GM23338 (cell line): ENCODE measurements around the gene SF3A1. TPM values are rescaled to one million over a fixed set of nuclear protein-coding genes. Genes with fewer than 3 reads are reported as not detected.

Experiments used
- ATAC-seq: fragments of 200-7000 bp; cut with Tn5 transposase; 3 replicates; pipeline ENCODE4 v1.9.1; 2020
- DNase-seq: peaks from one replicate; pipeline ENCODE4 v3.0.0-alpha.2; 2015; ENCODE audit warnings: low spot score
- H2AFZ ChIP-seq: fragments of 200-600 bp; sonication (generic); 2 replicates; pipeline ENCODE4 v1.8.0; 2016; ENCODE audit warnings: antibody characterized with exemption, mild to moderate bottlenecking, moderate library complexity
- H3F3A ChIP-seq: fragments of 200-600 bp; sonication (generic); replicated peaks from 2 replicates; pipeline ENCODE4 v1.8.0; 2017; ENCODE audit warnings: antibody characterized with exemption, mixed run types, low read depth
- H3K27ac ChIP-seq: fragments of 200-600 bp; sonication (generic); 2 replicates; pipeline ENCODE4 v1.6.1; 2016; ENCODE audit warnings: low read depth
- H3K27me3 ChIP-seq: fragments of 200-600 bp; sonication (generic); 2 replicates; pipeline ENCODE4 v1.8.0; 2016; ENCODE audit warnings: mild to moderate bottlenecking, mixed run types, moderate library complexity; ENCODE audit not compliant: insufficient read depth
- H3K36me3 ChIP-seq: fragments of 200-600 bp; sonication (generic); 2 replicates; pipeline ENCODE4 v1.8.0; 2016; ENCODE audit warnings: mild to moderate bottlenecking; ENCODE audit not compliant: insufficient read depth
- H3K4me1 ChIP-seq: fragments of 200-600 bp; sonication (generic); 2 replicates; pipeline ENCODE4 v1.8.0; 2016; ENCODE audit warnings: mild to moderate bottlenecking, moderate library complexity; ENCODE audit not compliant: insufficient read depth
- H3K4me2 ChIP-seq: fragments of 200-600 bp; sonication (generic); 2 replicates; pipeline ENCODE4 v1.7.1; 2017; ENCODE audit warnings: mixed run types
- H3K4me3 ChIP-seq: fragments of 200-600 bp; sonication (generic); 2 replicates; pipeline ENCODE4 v1.6.1; 2016; ENCODE audit warnings: mixed run types
- H3K79me2 ChIP-seq: fragments of 200-600 bp; sonication (generic); replicated peaks from 2 replicates; pipeline ENCODE4 v1.8.0; 2017; ENCODE audit warnings: mild to moderate bottlenecking; ENCODE audit not compliant: insufficient read depth
- H3K9me2 ChIP-seq: fragments of 200-600 bp; sonication (generic); 2 replicates; pipeline ENCODE4 v1.8.0; 2017; ENCODE audit not compliant: insufficient read depth
- H4K20me1 ChIP-seq: fragments of 200-600 bp; sonication (generic); replicated peaks from 2 replicates; pipeline ENCODE4 v1.8.0; 2017; ENCODE audit warnings: mild to moderate bottlenecking; ENCODE audit not compliant: insufficient read depth
- H3K27ac Mint-ChIP-seq: 2 replicates; pipeline ENCODE4 v1.8.0; 2020; ENCODE audit warnings: inconsistent platforms, mild to moderate bottlenecking, moderate library complexity, mixed read lengths
- H3K27me3 Mint-ChIP-seq: 3 replicates; pipeline ENCODE4 v1.8.0; 2022; ENCODE audit warnings: low read depth, mild to moderate bottlenecking, moderate library complexity, mixed read lengths, inconsistent platforms; ENCODE audit not compliant: insufficient read depth, poor library complexity
- H3K36me3 Mint-ChIP-seq: 3 replicates; pipeline ENCODE4 v1.8.0; 2021; ENCODE audit warnings: low read depth, mild to moderate bottlenecking, inconsistent platforms, moderate library complexity, mixed read lengths
- H3K4me1 Mint-ChIP-seq: 3 replicates; pipeline ENCODE4 v1.8.0; 2020; ENCODE audit warnings: mild to moderate bottlenecking, inconsistent platforms, mixed read lengths
- H3K4me3 Mint-ChIP-seq: 3 replicates; pipeline ENCODE4 v1.8.0; 2021; ENCODE audit warnings: moderate library complexity, mild to moderate bottlenecking, inconsistent platforms, mixed read lengths
- H3K9me3 Mint-ChIP-seq: 3 replicates; pipeline ENCODE4 v1.8.0; 2020; ENCODE audit warnings: moderate library complexity, mild to moderate bottlenecking, inconsistent platforms, mixed read lengths
- CREB1 ChIP-seq: fragments of 250-450 bp; sonication (Bioruptor Pico); IDR thresholded peaks from 2 replicates; pipeline ENCODE4 v1.5.0; 2020; ENCODE audit warnings: low read depth, mild to moderate bottlenecking, moderate library complexity
- EZH2phosphoT487 ChIP-seq: fragments of 200-600 bp; sonication (generic); IDR thresholded peaks from one replicate; pipeline ENCODE4 v1.8.1; 2018; ENCODE audit warnings: antibody characterized with exemption; ENCODE audit not compliant: unreplicated experiment
- NANOG ChIP-seq: IDR thresholded peaks from 2 replicates; pipeline ENCODE4 v1.6.1; 2016; ENCODE audit warnings: antibody characterized with exemption, borderline replicate concordance
- POLR2AphosphoS5 ChIP-seq: IDR thresholded peaks from 2 replicates; pipeline ENCODE4 v1.6.1; 2016; ENCODE audit warnings: antibody characterized with exemption, low read depth
- ZNF331 ChIP-seq: fragments of 250-450 bp; sonication (Bioruptor Pico); IDR thresholded peaks from 2 replicates; pipeline ENCODE4 v1.5.0; 2020; ENCODE audit warnings: low read depth, mild to moderate bottlenecking, moderate library complexity
- polyA plus RNA-seq: library from polyadenylated mRNA; unstranded; fragments of >200 nt; fragmentation: Nextera tagmentation; extraction: Ambion mirVana; gene quantifications from 2 replicates; pipeline ENCODE4 v1.2.1, GENCODE V29; 2016
- total RNA-seq: library from RNA; depleted of rRNA; stranded (reverse); fragments of >200 nt; shearing (Covaris generic); gene quantifications from 2 replicates; pipeline ENCODE4 v1.2.3, GENCODE V29; 2014
- TF ChIP-seq, protein P1 (sequence below), 2 experiments: fragments of 200-600 bp in 1 of 2; sonication (generic) in 1 of 2; conservative IDR thresholded peaks; 2 replicates each; pipeline versions ENCODE4 v1.5.1 to v1.6.1; 2016 to 2017; ENCODE audit warnings: antibody characterized with exemption in 2 of 2, low read depth in 2 of 2, mild to moderate bottlenecking in 2 of 2, moderate library complexity in 1 of 2
- TF ChIP-seq, protein P2 (sequence below): IDR thresholded peaks from one replicate; pipeline ENCODE4 v1.6.1; 2018; ENCODE audit warnings: antibody characterized with exemption; ENCODE audit not compliant: unreplicated experiment
- TF ChIP-seq, protein P3 (sequence below): fragments of 250-450 bp; sonication (Bioruptor Pico); IDR thresholded peaks from 2 replicates; pipeline ENCODE4 v1.5.0; 2020; ENCODE audit warnings: mild to moderate bottlenecking, moderate library complexity
- TF ChIP-seq, protein P4 (sequence below): IDR thresholded peaks from 2 replicates; pipeline ENCODE4 v1.6.1; 2016; ENCODE audit warnings: antibody characterized with exemption

The SF3A1 gene
- total and polyA plus RNA-seq, 2 experiments from 2014 or later, result 107 to 108 TPM

DNA sequence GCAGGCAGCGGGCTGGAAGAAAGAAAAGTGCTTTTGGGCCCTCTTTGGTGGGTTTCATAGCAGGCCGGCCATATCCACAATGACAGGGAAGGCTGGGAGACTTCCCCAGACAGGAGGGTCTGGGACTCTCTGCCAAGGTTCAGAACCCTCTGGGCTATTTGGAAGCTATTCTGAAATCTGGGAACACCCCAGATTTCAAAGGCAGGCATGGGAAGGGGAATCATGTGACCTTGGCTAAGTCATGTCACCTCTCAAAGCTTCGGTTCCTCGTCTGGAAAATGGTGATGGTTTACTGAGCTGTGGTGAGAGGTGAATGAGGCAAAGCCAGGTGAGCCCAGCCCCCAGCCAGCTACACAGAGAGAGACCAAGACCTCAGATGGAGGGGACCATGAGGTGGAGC, 72.0 kb downstream of the SF3A1 start (continued):
- TF ChIP-seq ZNF331 (CRISPR knock-in tag) (no peak), NANOG (no peak), POLR2AphosphoS5 (no peak), CREB1 (no peak), EZH2phosphoT487 (no peak)
- TF ChIP-seq, protein P1, sequence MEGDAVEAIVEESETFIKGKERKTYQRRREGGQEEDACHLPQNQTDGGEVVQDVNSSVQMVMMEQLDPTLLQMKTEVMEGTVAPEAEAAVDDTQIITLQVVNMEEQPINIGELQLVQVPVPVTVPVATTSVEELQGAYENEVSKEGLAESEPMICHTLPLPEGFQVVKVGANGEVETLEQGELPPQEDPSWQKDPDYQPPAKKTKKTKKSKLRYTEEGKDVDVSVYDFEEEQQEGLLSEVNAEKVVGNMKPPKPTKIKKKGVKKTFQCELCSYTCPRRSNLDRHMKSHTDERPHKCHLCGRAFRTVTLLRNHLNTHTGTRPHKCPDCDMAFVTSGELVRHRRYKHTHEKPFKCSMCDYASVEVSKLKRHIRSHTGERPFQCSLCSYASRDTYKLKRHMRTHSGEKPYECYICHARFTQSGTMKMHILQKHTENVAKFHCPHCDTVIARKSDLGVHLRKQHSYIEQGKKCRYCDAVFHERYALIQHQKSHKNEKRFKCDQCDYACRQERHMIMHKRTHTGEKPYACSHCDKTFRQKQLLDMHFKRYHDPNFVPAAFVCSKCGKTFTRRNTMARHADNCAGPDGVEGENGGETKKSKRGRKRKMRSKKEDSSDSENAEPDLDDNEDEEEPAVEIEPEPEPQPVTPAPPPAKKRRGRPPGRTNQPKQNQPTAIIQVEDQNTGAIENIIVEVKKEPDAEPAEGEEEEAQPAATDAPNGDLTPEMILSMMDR (conservative IDR thresholded peaks at IDR 0.05; ENCODE audit: low read depth in 2 of 2), result no peak
- TF ChIP-seq, protein P2, sequence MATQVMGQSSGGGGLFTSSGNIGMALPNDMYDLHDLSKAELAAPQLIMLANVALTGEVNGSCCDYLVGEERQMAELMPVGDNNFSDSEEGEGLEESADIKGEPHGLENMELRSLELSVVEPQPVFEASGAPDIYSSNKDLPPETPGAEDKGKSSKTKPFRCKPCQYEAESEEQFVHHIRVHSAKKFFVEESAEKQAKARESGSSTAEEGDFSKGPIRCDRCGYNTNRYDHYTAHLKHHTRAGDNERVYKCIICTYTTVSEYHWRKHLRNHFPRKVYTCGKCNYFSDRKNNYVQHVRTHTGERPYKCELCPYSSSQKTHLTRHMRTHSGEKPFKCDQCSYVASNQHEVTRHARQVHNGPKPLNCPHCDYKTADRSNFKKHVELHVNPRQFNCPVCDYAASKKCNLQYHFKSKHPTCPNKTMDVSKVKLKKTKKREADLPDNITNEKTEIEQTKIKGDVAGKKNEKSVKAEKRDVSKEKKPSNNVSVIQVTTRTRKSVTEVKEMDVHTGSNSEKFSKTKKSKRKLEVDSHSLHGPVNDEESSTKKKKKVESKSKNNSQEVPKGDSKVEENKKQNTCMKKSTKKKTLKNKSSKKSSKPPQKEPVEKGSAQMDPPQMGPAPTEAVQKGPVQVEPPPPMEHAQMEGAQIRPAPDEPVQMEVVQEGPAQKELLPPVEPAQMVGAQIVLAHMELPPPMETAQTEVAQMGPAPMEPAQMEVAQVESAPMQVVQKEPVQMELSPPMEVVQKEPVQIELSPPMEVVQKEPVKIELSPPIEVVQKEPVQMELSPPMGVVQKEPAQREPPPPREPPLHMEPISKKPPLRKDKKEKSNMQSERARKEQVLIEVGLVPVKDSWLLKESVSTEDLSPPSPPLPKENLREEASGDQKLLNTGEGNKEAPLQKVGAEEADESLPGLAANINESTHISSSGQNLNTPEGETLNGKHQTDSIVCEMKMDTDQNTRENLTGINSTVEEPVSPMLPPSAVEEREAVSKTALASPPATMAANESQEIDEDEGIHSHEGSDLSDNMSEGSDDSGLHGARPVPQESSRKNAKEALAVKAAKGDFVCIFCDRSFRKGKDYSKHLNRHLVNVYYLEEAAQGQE, result no peak

DNA sequence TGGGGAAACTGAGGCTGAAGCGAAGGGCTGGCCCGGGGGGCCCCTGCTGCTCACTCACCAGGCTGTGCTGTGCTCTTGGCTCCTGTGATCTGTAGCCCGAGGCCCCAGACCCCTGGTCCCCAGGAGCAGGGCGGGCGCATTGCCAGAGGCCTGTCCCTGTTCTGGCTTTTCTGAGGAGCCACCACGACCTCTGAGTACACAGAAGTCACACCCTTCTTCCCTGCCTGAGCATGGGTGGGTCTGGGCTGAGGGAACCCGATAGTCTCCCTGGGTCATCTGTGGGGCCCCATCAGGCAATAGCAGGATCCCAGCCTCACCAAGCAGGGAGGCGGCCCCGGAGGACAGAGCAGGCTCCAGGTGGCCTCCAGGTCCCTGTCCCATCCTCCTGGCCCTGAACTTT, 72.5 kb downstream of the SF3A1 start:
- TF ChIP-seq, protein P3, sequence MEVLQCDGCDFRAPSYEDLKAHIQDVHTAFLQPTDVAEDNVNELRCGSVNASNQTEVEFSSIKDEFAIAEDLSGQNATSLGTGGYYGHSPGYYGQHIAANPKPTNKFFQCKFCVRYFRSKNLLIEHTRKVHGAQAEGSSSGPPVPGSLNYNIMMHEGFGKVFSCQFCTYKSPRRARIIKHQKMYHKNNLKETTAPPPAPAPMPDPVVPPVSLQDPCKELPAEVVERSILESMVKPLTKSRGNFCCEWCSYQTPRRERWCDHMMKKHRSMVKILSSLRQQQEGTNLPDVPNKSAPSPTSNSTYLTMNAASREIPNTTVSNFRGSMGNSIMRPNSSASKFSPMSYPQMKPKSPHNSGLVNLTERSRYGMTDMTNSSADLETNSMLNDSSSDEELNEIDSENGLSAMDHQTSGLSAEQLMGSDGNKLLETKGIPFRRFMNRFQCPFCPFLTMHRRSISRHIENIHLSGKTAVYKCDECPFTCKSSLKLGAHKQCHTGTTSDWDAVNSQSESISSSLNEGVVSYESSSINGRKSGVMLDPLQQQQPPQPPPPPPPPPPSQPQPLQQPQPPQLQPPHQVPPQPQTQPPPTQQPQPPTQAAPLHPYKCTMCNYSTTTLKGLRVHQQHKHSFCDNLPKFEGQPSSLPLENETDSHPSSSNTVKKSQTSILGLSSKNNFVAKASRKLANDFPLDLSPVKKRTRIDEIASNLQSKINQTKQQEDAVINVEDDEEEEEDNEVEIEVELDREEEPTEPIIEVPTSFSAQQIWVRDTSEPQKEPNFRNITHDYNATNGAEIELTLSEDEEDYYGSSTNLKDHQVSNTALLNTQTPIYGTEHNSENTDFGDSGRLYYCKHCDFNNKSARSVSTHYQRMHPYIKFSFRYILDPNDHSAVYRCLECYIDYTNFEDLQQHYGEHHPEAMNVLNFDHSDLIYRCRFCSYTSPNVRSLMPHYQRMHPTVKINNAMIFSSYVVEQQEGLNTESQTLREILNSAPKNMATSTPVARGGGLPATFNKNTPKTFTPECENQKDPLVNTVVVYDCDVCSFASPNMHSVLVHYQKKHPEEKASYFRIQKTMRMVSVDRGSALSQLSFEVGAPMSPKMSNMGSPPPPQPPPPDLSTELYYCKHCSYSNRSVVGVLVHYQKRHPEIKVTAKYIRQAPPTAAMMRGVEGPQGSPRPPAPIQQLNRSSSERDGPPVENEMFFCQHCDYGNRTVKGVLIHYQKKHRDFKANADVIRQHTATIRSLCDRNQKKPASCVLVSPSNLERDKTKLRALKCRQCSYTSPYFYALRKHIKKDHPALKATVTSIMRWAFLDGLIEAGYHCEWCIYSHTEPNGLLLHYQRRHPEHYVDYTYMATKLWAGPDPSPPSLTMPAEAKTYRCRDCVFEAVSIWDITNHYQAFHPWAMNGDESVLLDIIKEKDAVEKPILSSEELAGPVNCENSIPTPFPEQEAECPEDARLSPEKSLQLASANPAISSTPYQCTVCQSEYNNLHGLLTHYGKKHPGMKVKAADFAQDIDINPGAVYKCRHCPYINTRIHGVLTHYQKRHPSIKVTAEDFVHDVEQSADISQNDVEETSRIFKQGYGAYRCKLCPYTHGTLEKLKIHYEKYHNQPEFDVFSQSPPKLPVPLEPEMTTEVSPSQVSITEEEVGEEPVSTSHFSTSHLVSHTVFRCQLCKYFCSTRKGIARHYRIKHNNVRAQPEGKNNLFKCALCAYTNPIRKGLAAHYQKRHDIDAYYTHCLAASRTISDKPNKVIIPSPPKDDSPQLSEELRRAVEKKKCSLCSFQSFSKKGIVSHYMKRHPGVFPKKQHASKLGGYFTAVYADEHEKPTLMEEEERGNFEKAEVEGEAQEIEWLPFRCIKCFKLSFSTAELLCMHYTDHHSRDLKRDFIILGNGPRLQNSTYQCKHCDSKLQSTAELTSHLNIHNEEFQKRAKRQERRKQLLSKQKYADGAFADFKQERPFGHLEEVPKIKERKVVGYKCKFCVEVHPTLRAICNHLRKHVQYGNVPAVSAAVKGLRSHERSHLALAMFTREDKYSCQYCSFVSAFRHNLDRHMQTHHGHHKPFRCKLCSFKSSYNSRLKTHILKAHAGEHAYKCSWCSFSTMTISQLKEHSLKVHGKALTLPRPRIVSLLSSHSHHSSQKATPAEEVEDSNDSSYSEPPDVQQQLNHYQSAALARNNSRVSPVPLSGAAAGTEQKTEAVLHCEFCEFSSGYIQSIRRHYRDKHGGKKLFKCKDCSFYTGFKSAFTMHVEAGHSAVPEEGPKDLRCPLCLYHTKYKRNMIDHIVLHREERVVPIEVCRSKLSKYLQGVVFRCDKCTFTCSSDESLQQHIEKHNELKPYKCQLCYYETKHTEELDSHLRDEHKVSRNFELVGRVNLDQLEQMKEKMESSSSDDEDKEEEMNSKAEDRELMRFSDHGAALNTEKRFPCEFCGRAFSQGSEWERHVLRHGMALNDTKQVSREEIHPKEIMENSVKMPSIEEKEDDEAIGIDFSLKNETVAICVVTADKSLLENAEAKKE (CRISPR knock-in tag), result no peak
- no peak for TF ChIP-seq NANOG
- TF ChIP-seq, protein P4, sequence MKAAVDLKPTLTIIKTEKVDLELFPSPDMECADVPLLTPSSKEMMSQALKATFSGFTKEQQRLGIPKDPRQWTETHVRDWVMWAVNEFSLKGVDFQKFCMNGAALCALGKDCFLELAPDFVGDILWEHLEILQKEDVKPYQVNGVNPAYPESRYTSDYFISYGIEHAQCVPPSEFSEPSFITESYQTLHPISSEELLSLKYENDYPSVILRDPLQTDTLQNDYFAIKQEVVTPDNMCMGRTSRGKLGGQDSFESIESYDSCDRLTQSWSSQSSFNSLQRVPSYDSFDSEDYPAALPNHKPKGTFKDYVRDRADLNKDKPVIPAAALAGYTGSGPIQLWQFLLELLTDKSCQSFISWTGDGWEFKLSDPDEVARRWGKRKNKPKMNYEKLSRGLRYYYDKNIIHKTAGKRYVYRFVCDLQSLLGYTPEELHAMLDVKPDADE, result no peak
- no peak overlapping the region for H3K27ac ChIP-seq
- H3K9me2 ChIP-seq, result no peaks in the 10 kb centered on the region
- ATAC-seq (no peak), DNase-seq (no peak)
- H3K27me3 ChIP-seq, result peaks cover 7% of the 10 kb centered on the region; the same call in 1 of the 2 replicates
- peaks cover 11% of the 10 kb centered on the region for H3F3A ChIP-seq
- H3K4me3 ChIP-seq, result no peak overlapping the region
- H4K20me1 ChIP-seq, result no peaks in the 10 kb centered on the region; the same call in 1 of the 2 replicates
- H3K4me1 ChIP-seq, result peaks cover 5% of the 10 kb centered on the region; the same call in 1 of the 2 replicates
- no peaks in the 10 kb centered on the region for H3K79me2 ChIP-seq
- no peak overlapping the region for H3K27ac Mint-ChIP-seq
- H3K4me1 Mint-ChIP-seq, result peaks cover 5% of the 10 kb centered on the region; the same call in 2 of the 3 replicates
- no peak overlapping the region for H2AFZ ChIP-seq
- no peak overlapping the region for H3K4me3 Mint-ChIP-seq
- no peaks in the 10 kb centered on the region for H3K36me3 ChIP-seq
- H3K36me3 Mint-ChIP-seq, result no peaks in the 10 kb centered on the region
- H3K9me3 Mint-ChIP-seq, result no peaks in the 10 kb centered on the region
- H3K27me3 Mint-ChIP-seq, result peaks cover 22% of the 10 kb centered on the region
- no peak overlapping the region for H3K4me2 ChIP-seq
